H9 (cell line): Measurements from ENCODE around the gene SPTBN4. TPM values are rescaled to one million over a fixed set of nuclear protein-coding genes. Genes with fewer than 3 reads are reported as not detected.

ENCODE experiments used
- DNase-seq: peaks from one replicate; pipeline ENCODE4 v3.0.0-alpha.2; 2017
- H2AFZ ChIP-seq: one replicate; pipeline ENCODE4 v1.6.1; 2013; ENCODE audit warnings: mild to moderate bottlenecking, low read length, control low read depth, moderate library complexity
- H2AK5ac ChIP-seq: 2 replicates; pipeline ENCODE4 v1.6.1; 2013; ENCODE audit warnings: low read length, control low read depth, mixed read lengths; ENCODE audit not compliant: insufficient read length
- H2BK120ac ChIP-seq: one replicate; pipeline ENCODE4 v1.6.1; 2013; ENCODE audit warnings: low read depth, mild to moderate bottlenecking, low read length, control low read depth, inconsistent platforms; ENCODE audit not compliant: poor library complexity, severe bottlenecking
- H2BK12ac ChIP-seq: 2 replicates; pipeline ENCODE4 v1.6.1; 2013; ENCODE audit warnings: low read length, control low read depth, mixed read lengths, low read depth; ENCODE audit not compliant: insufficient read length
- H2BK15ac ChIP-seq: 2 replicates; pipeline ENCODE4 v1.6.1; 2013; ENCODE audit warnings: low read depth, low read length, control low read depth
- H2BK20ac ChIP-seq: one replicate; pipeline ENCODE4 v1.6.1; 2013; ENCODE audit warnings: low read depth, mild to moderate bottlenecking, low read length, control low read depth, inconsistent platforms; ENCODE audit not compliant: poor library complexity, severe bottlenecking
- H2BK5ac ChIP-seq: 2 replicates; pipeline ENCODE4 v1.6.1; 2013; ENCODE audit warnings: low read length, control low read depth, mixed read lengths; ENCODE audit not compliant: insufficient read length
- H3K14ac ChIP-seq: 2 replicates; pipeline ENCODE4 v1.6.1; 2013; ENCODE audit warnings: low read length, control low read depth; ENCODE audit not compliant: insufficient read depth
- H3K18ac ChIP-seq: 2 replicates; pipeline ENCODE4 v1.6.1; 2013; ENCODE audit warnings: low read depth, mild to moderate bottlenecking, mixed read lengths, low read length, control low read depth; ENCODE audit not compliant: insufficient read length
- H3K23ac ChIP-seq: 2 replicates; pipeline ENCODE4 v1.6.1; 2013; ENCODE audit warnings: low read length, control low read depth, mixed read lengths, low read depth; ENCODE audit not compliant: insufficient read length
- H3K23me2 ChIP-seq: 2 replicates; pipeline ENCODE4 v1.6.1; 2013; ENCODE audit warnings: low read depth, mild to moderate bottlenecking, mixed read lengths, low read length, control low read depth; ENCODE audit not compliant: insufficient read length, poor library complexity, severe bottlenecking
- H3K27ac ChIP-seq: 2 replicates; pipeline ENCODE4 v1.5.1; 2013; ENCODE audit warnings: low read length, control low read depth, mixed read lengths, low read depth; ENCODE audit not compliant: insufficient read length
- H3K27me3 ChIP-seq: 2 replicates; pipeline ENCODE4 v1.6.1; 2013; ENCODE audit warnings: low read length, control low read depth, inconsistent platforms; ENCODE audit not compliant: insufficient read depth
- H3K4ac ChIP-seq: 2 replicates; pipeline ENCODE4 v1.6.1; 2013; ENCODE audit warnings: low read depth, mild to moderate bottlenecking, control low read depth, inconsistent platforms, low read length, moderate library complexity
- H3K4me1 ChIP-seq: 2 replicates; pipeline ENCODE4 v1.6.1; 2013; ENCODE audit warnings: low read length, control low read depth, inconsistent platforms; ENCODE audit not compliant: insufficient read depth
- H3K4me2 ChIP-seq: 2 replicates; pipeline ENCODE4 v1.6.1; 2013; ENCODE audit warnings: low read length, control low read depth, mixed read lengths; ENCODE audit not compliant: insufficient read length, insufficient read depth
- H3K56ac ChIP-seq: 2 replicates; pipeline ENCODE4 v1.6.1; 2013; ENCODE audit warnings: low read depth, mild to moderate bottlenecking, mixed read lengths, low read length, control low read depth; ENCODE audit not compliant: insufficient read length
- H3K79me1 ChIP-seq: 2 replicates; pipeline ENCODE4 v1.6.1; 2013; ENCODE audit warnings: low read depth, mild to moderate bottlenecking, moderate library complexity, low read length, control low read depth, inconsistent platforms; ENCODE audit not compliant: insufficient read depth, poor library complexity, severe bottlenecking
- H3K79me2 ChIP-seq: 2 replicates; pipeline ENCODE4 v1.6.1; 2013; ENCODE audit warnings: low read length, control low read depth, inconsistent platforms; ENCODE audit not compliant: insufficient read depth
- H3K9ac ChIP-seq: 2 replicates; pipeline ENCODE4 v1.6.1; 2013; ENCODE audit warnings: low read length, control low read depth, mixed read lengths; ENCODE audit not compliant: insufficient read length; ENCODE audit errors: extremely low read depth
- H3K9me3 ChIP-seq: one replicate; pipeline ENCODE4 v1.6.1; 2013; ENCODE audit warnings: low read depth, low read length, inconsistent platforms; ENCODE audit not compliant: control insufficient read depth
- H3T11ph ChIP-seq: one replicate; pipeline ENCODE4 v1.6.1; 2013; ENCODE audit warnings: mild to moderate bottlenecking, low read length, control low read depth, inconsistent platforms
- H4K20me1 ChIP-seq: one replicate; pipeline ENCODE4 v1.6.1; 2013; ENCODE audit not compliant: control insufficient read depth, insufficient read length, insufficient read depth
- H4K5ac ChIP-seq: 2 replicates; pipeline ENCODE4 v1.6.1; 2013; ENCODE audit warnings: low read depth, mild to moderate bottlenecking, mixed read lengths, low read length, control low read depth; ENCODE audit not compliant: insufficient read length
- H4K8ac ChIP-seq: replicated peaks from 2 replicates; pipeline ENCODE4 v1.6.1; 2013; ENCODE audit warnings: low read length, control low read depth, mixed read lengths, low read depth; ENCODE audit not compliant: insufficient read length
- H4K91ac ChIP-seq: 2 replicates; pipeline ENCODE4 v1.6.1; 2013; ENCODE audit warnings: low read depth, mild to moderate bottlenecking, moderate library complexity, mixed read lengths, low read length, control low read depth; ENCODE audit not compliant: insufficient read length
- H3K27ac Mint-ChIP-seq, 3 experiments: 2 replicates in 2 of 3; 3 replicates in 1 of 3; pipeline ENCODE4 v1.8.0; 2020 to 2021; ENCODE audit warnings: mixed read lengths in 3 of 3, mild to moderate bottlenecking in 1 of 3, moderate library complexity in 1 of 3
- H3K27me3 Mint-ChIP-seq: 2 replicates; pipeline ENCODE4 v1.8.0; 2021; ENCODE audit warnings: low read depth, mild to moderate bottlenecking, moderate library complexity, mixed read lengths
- H3K36me3 Mint-ChIP-seq, 3 experiments: 2 replicates in 2 of 3; 3 replicates in 1 of 3; pipeline ENCODE4 v1.8.0; 2020 to 2021; ENCODE audit warnings: low read depth in 3 of 3, mixed read lengths in 3 of 3; ENCODE audit not compliant: insufficient read depth in 1 of 3
- H3K4me1 Mint-ChIP-seq, 2 experiments: 2 replicates each; pipeline ENCODE4 v1.8.0; 2020; ENCODE audit warnings: mixed read lengths in 2 of 2
- H3K4me3 Mint-ChIP-seq, 2 experiments: 2 replicates in 1 of 2; 3 replicates in 1 of 2; pipeline ENCODE4 v1.8.0; 2020 to 2021; ENCODE audit warnings: mild to moderate bottlenecking in 2 of 2, mixed read lengths in 2 of 2, moderate library complexity in 1 of 2
- H3K9me3 Mint-ChIP-seq, 2 experiments: 2 replicates in 1 of 2; 3 replicates in 1 of 2; pipeline ENCODE4 v1.8.0; 2020; ENCODE audit warnings: mild to moderate bottlenecking in 2 of 2, mixed read lengths in 2 of 2, moderate library complexity in 1 of 2
- CTCF ChIP-seq: fragments of 200-600 bp; sonication (generic); conservative IDR thresholded peaks from 3 replicates; pipeline ENCODE4 v1.8.0; 2021; ENCODE audit warnings: antibody characterized with exemption, mild to moderate bottlenecking
- WGBS: extraction: QIAGEN DNeasy Blood & Tissue Kit; methylation state at CpG from one replicate; pipeline ENCODE4 v1.1.7; 2013; ENCODE audit warnings: missing lambda C conversion rate, low lambda C conversion rate, mixed read lengths; ENCODE audit not compliant: insufficient read length; ENCODE audit errors: extremely low coverage; 5-methylcytosine and 5-hydroxymethylcytosine counted together
- total RNA-seq: library from RNA; stranded (reverse); gene quantifications from 2 replicates; pipeline ENCODE4 v1.2.1, GENCODE V29; 2021

The SPTBN4 gene
- total RNA-seq, 1 experiment from 2014 or later = 2.9 TPM

GRCh38 chr19:40443131-40443999 lies 23.4 kb upstream of the SPTBN4 start:
- H3K23me2 ChIP-seq = peaks cover 3% of the 10 kb centered on the region
- peaks cover 6% of the 10 kb centered on the region for H3K79me1 ChIP-seq
- no peak overlapping the region for H3K23ac ChIP-seq
- no peak overlapping the region for H2BK15ac ChIP-seq
- H3K9me3 ChIP-seq = no peaks in the 10 kb centered on the region
- no peaks in the 10 kb centered on the region for H3K27me3 Mint-ChIP-seq
- no peak for TF ChIP-seq CTCF
- no peak overlapping the region for H2AK5ac ChIP-seq
- peak overlapping the region; percentile 91 for H3K18ac ChIP-seq
- H3K4me3 Mint-ChIP-seq = peak overlapping the region; percentile 91 to 96
- H3K4me1 ChIP-seq = no peaks in the 10 kb centered on the region
- no peak overlapping the region for H3K56ac ChIP-seq
- peak overlapping the region; percentile 78; the same call in 1 of the 2 replicates for H3K14ac ChIP-seq
- H3T11ph ChIP-seq = no peak overlapping the region
- no peaks in the 10 kb centered on the region for H3K27me3 ChIP-seq
- no peak overlapping the region for H2BK120ac ChIP-seq
- no peak overlapping the region for H2BK12ac ChIP-seq
- H3K36me3 Mint-ChIP-seq = peaks cover 15 to 30% (median 25%) of the 10 kb centered on the region in 3 experiments; a peak in 6 of 7 replicates
- no peaks in the 10 kb centered on the region for H4K20me1 ChIP-seq
- no peak overlapping the region for H2AFZ ChIP-seq
- peak; percentile 100 for DNase-seq
- H3K79me2 ChIP-seq = peaks cover 4% of the 10 kb centered on the region; the same call in 1 of the 2 replicates
- peak overlapping the region; percentile 20 for H2BK5ac ChIP-seq
- H3K4me2 ChIP-seq = peak overlapping the region; percentile 96
- H4K5ac ChIP-seq = no peak overlapping the region
- H3K4ac ChIP-seq = no peak overlapping the region; the same call in 1 of the 2 replicates
- no peak overlapping the region for H4K8ac ChIP-seq
- peak overlapping the region; percentile 78 for H3K9ac ChIP-seq
- peak overlapping the region; percentile 97 to 100 (median 98) for H3K27ac Mint-ChIP-seq
- no peak overlapping the region for H2BK20ac ChIP-seq
- H3K9me3 Mint-ChIP-seq = no peaks in the 10 kb centered on the region; a peak in 1 of 5 replicates
- H4K91ac ChIP-seq = no peak overlapping the region
- no CpG with 5 or more reads among the region's 52 CpGs for WGBS
- H3K4me1 Mint-ChIP-seq = peaks cover 28 to 32% of the 10 kb centered on the region in 2 experiments
- H3K27ac ChIP-seq = peak overlapping the region; percentile 62
